Tibial artery (tissue), 4 donors: ENCODE measurements around the gene AP3S2.

Experiments used
- DNase-seq, 2 donors: peaks; one replicate each; pipeline ENCODE4 v3.0.0-alpha.2; 2019
- H3K27ac ChIP-seq, 2 donors: fragments of 200-600 bp; sonication (generic) in 1 of 2; 1 replicate in 1 of 2; 2 replicates in 1 of 2; pipeline ENCODE4 v1.5.1; 2018 to 2019; ENCODE audit warnings: mild to moderate bottlenecking in 1 of 2
- H3K27me3 ChIP-seq, 2 donors: fragments of 200-600 bp; sonication (generic) in 1 of 2; one replicate each; pipeline versions ENCODE4 v1.5.1 to v1.6.0; 2016 to 2019
- H3K36me3 ChIP-seq, 3 donors: fragments of 200-600 bp; sonication (generic) in 2 of 3; one replicate each; pipeline ENCODE4 v1.5.1; 2016 to 2019; ENCODE audit warnings: mild to moderate bottlenecking in 2 of 3
- H3K4me1 ChIP-seq, 4 donors: fragments of 200-600 bp; sonication (generic) in 2 of 4; 1 replicate in 3 of 4; 2 replicates in 1 of 4; pipeline ENCODE4 v1.5.1; 2016 to 2019
- H3K4me3 ChIP-seq, 2 donors: fragments of 200-600 bp; sonication (generic) in 1 of 2; 1 replicate in 1 of 2; 2 replicates in 1 of 2; pipeline ENCODE4 v1.5.1; 2018 to 2019; ENCODE audit warnings: mild to moderate bottlenecking in 2 of 2
- H3K9me3 ChIP-seq, 3 donors: fragments of 200-600 bp; sonication (generic) in 1 of 3; one replicate each; pipeline ENCODE4 v1.5.1; 2016 to 2019
- CTCF ChIP-seq, 2 experiments: fragments of 200-600 bp in 1 of 2; fragments of 450-650 bp in 1 of 2; IDR thresholded peaks; one replicate each; pipeline ENCODE4 v1.5.1; 2017 to 2019; ENCODE audit warnings: antibody characterized with exemption in 2 of 2, mild to moderate bottlenecking in 1 of 2, moderate library complexity in 1 of 2
- intact Hi-C: fragments of 100-400 bp; cut with DNase I; formaldehyde crosslinking; loops from one replicate; pipeline ENCODE4 v1.15.0; 2023; ENCODE audit warnings: low total_unique reads

The AP3S2 gene

GRCh38 chr15:89908226-89908625, 14.4 kb upstream of the AP3S2 start:
- intact Hi-C loops: no loop called here
- H3K4me1 ChIP-seq: peaks cover 0 to 16% (median 13%) of the 10 kb centered on the region in 4 donors
- peaks cover 15 to 63% (median 34%) of the 10 kb centered on the region in 3 donors for H3K36me3 ChIP-seq
- H3K27me3 ChIP-seq: no peaks in the 10 kb centered on the region
- TF ChIP-seq CTCF (IDR thresholded peaks at IDR 0.05): no peak
- no peak for DNase-seq
- no peak overlapping the region for H3K27ac ChIP-seq
- H3K9me3 ChIP-seq: no peaks in the 10 kb centered on the region
- H3K4me3 ChIP-seq: no peak overlapping the region

GRCh38 chr15:89907289-89907688, 13.5 kb upstream of the AP3S2 start:
- Histone ChIP-seq H3K27ac (no peak overlapping the region), H3K4me3 (no peak overlapping the region), H3K27me3 (no peaks in the 10 kb centered on the region), H3K9me3 (no peaks in the 10 kb centered on the region), H3K36me3 (peaks cover 22 to 72% (median 40%) of the 10 kb centered on the region in 3 donors), H3K4me1 (peaks cover 0 to 11% (median 9%) of the 10 kb centered on the region in 4 donors)
- intact Hi-C loops: no loop called here
- no peak for TF ChIP-seq CTCF (IDR thresholded peaks at IDR 0.05)
- no peak for DNase-seq

GRCh38 chr15:89905846-89906378, 12.1 kb upstream of the AP3S2 start:
- H3K27me3 ChIP-seq: no peaks in the 10 kb centered on the region
- H3K27ac ChIP-seq: no peak overlapping the region
- intact Hi-C loops: no loop called here
- DNase-seq: no peak
- peaks cover 33 to 86% (median 54%) of the 10 kb centered on the region in 3 donors for H3K36me3 ChIP-seq
- peaks cover 0 to 3% (median 0%) of the 10 kb centered on the region in 4 donors for H3K4me1 ChIP-seq
- no peak overlapping the region for H3K4me3 ChIP-seq
- no peaks in the 10 kb centered on the region for H3K9me3 ChIP-seq
- no peak for TF ChIP-seq CTCF (IDR thresholded peaks at IDR 0.05)

- Histone ChIP-seq H3K9me3 (no peaks in the 10 kb centered on the region), H3K27ac (no peak overlapping the region), H3K27me3 (no peaks in the 10 kb centered on the region), H3K4me1 (no peaks in the 10 kb centered on the region), H3K4me3 (no peak overlapping the region), H3K36me3 (peaks cover 40 to 89% (median 50%) of the 10 kb centered on the region in 3 donors)
- TF ChIP-seq CTCF (IDR thresholded peaks at IDR 0.05): no peak
- DNase-seq: no peak
- intact Hi-C loops: loop anchor here (5.0 kb wide), 1 partner anchor 168 kb away; no protein-coding TSS in a partner anchor
Measured at GRCh38 chr15:89904519-89904918, 10.7 kb upstream of the AP3S2 start.

GRCh38 chr15:89903858-89904130, 10.0 kb upstream of the AP3S2 start:
- Histone ChIP-seq H3K27me3 (no peaks in the 10 kb centered on the region), H3K27ac (no peak overlapping the region), H3K9me3 (no peaks in the 10 kb centered on the region), H3K4me1 (no peaks in the 10 kb centered on the region), H3K4me3 (no peak overlapping the region), H3K36me3 (peaks cover 40 to 81% (median 43%) of the 10 kb centered on the region in 3 donors)
- DNase-seq: no peak
- intact Hi-C loops: loop anchor here (5.0 kb wide), 1 partner anchor 169 kb away; no protein-coding TSS in a partner anchor
- TF ChIP-seq CTCF (IDR thresholded peaks at IDR 0.05): no peak
